ENCODE measurements around the gene PPP4R1.

Gene PPP4R1

GRCh38 chr18:9596226-9596625 is 18.1 kb downstream of the PPP4R1 start:
- Mint-ChIP-seq H3K4me3 (no peak overlapping the region), H3K9me3 (peaks cover 5 to 16% of the 10 kb centered on the region in 2 donors), H3K36me3 (peaks cover 39 to 53% of the 10 kb centered on the region in 2 donors), H3K4me1 (peaks cover 9 to 27% of the 10 kb centered on the region in 2 donors), H3K27me3 (no peaks in the 10 kb centered on the region), H3K27ac (no peak overlapping the region)
- DNase-seq (no peak), ATAC-seq (replicated peaks) (no peak)

- H3K27ac Mint-ChIP-seq, result no peak overlapping the region
- H3K4me1 Mint-ChIP-seq, result peaks cover 9 to 27% of the 10 kb centered on the region in 2 donors
- DNase-seq, result no peak
- no peaks in the 10 kb centered on the region for H3K27me3 Mint-ChIP-seq
- peak overlapping the region in 1 of 2 donors; percentile 1 for H3K4me3 Mint-ChIP-seq
- H3K36me3 Mint-ChIP-seq, result peaks cover 32 to 51% of the 10 kb centered on the region in 2 donors
- ATAC-seq (replicated peaks), result peak; percentile 54 to 61
- H3K9me3 Mint-ChIP-seq, result peaks cover 5 to 14% of the 10 kb centered on the region in 2 donors
Observed at GRCh38 chr18:9594823-9595596, 19.3 kb downstream of the PPP4R1 start.

- ATAC-seq (replicated peaks), result no peak
- Mint-ChIP-seq H3K9me3 (no peaks in the 10 kb centered on the region), H3K4me1 (no peaks in the 10 kb centered on the region), H3K27ac (no peak overlapping the region), H3K36me3 (peaks cover 38 to 48% of the 10 kb centered on the region in 2 donors), H3K4me3 (no peak overlapping the region), H3K27me3 (no peaks in the 10 kb centered on the region)
- no peak for DNase-seq
Observed at GRCh38 chr18:9587924-9588323, 26.4 kb downstream of the PPP4R1 start.

GRCh38 chr18:9586814-9587213 is 27.5 kb downstream of the PPP4R1 start:
- H3K36me3 Mint-ChIP-seq, result peaks cover 46 to 52% of the 10 kb centered on the region in 2 donors

GRCh38 chr18:9581667-9582066 is 32.7 kb downstream of the PPP4R1 start:
- H3K4me1 Mint-ChIP-seq, result no peaks in the 10 kb centered on the region
- H3K27ac Mint-ChIP-seq, result no peak overlapping the region
- ATAC-seq (replicated peaks) (no peak), DNase-seq (no peak)
- no peaks in the 10 kb centered on the region for H3K27me3 Mint-ChIP-seq
- H3K36me3 Mint-ChIP-seq, result peaks cover 46 to 50% of the 10 kb centered on the region in 2 donors
- H3K4me3 Mint-ChIP-seq, result no peak overlapping the region
- peaks cover 7 to 13% of the 10 kb centered on the region in 2 donors for H3K9me3 Mint-ChIP-seq

More at GRCh38 chr18:9586814-9587213, 27.5 kb downstream of the PPP4R1 start:
- Mint-ChIP-seq H3K4me3 (no peak overlapping the region), H3K4me1 (no peaks in the 10 kb centered on the region), H3K9me3 (peaks cover 7% of the 10 kb centered on the region in 2 donors), H3K27ac (no peak overlapping the region), H3K27me3 (no peaks in the 10 kb centered on the region)
- DNase-seq (no peak), ATAC-seq (replicated peaks) (no peak)

GRCh38 chr18:9578306-9578705 is 36.1 kb downstream of the PPP4R1 start:
- DNase-seq (no peak), ATAC-seq (replicated peaks) (no peak)
- Mint-ChIP-seq H3K36me3 (peaks cover 38 to 45% of the 10 kb centered on the region in 2 donors), H3K9me3 (peaks cover 7 to 13% of the 10 kb centered on the region in 2 donors), H3K27ac (no peak overlapping the region), H3K4me3 (no peak overlapping the region), H3K27me3 (no peaks in the 10 kb centered on the region), H3K4me1 (no peaks in the 10 kb centered on the region)

- no peak for DNase-seq
- Mint-ChIP-seq H3K27ac (no peak overlapping the region), H3K4me3 (no peak overlapping the region), H3K36me3 (peaks cover 30 to 37% of the 10 kb centered on the region in 2 donors), H3K9me3 (peaks cover 4 to 10% of the 10 kb centered on the region in 2 donors), H3K4me1 (no peaks in the 10 kb centered on the region), H3K27me3 (no peaks in the 10 kb centered on the region)
- ATAC-seq (replicated peaks), result no peak
Observed at GRCh38 chr18:9577361-9577760, 37.0 kb downstream of the PPP4R1 start.

- peak; percentile 15 for DNase-seq
- peak; percentile 69 to 84 for ATAC-seq (replicated peaks)
- no peak overlapping the region for H3K4me3 Mint-ChIP-seq
Observed at GRCh38 chr18:9575558-9575957, 38.8 kb downstream of the PPP4R1 start.

GRCh38 chr18:9574473-9575115 is 39.8 kb downstream of the PPP4R1 start:
- H3K36me3 Mint-ChIP-seq, result peaks cover 26 to 29% of the 10 kb centered on the region in 2 donors
- no peak overlapping the region for H3K4me3 Mint-ChIP-seq
- no peaks in the 10 kb centered on the region for H3K4me1 Mint-ChIP-seq
- ATAC-seq (replicated peaks) (no peak), DNase-seq (no peak)
- H3K27ac Mint-ChIP-seq, result no peak overlapping the region
- no peaks in the 10 kb centered on the region for H3K9me3 Mint-ChIP-seq
- no peaks in the 10 kb centered on the region for H3K27me3 Mint-ChIP-seq

More at GRCh38 chr18:9575558-9575957, 38.8 kb downstream of the PPP4R1 start:
- Mint-ChIP-seq H3K36me3 (peaks cover 23 to 31% of the 10 kb centered on the region in 2 donors), H3K27me3 (no peaks in the 10 kb centered on the region), H3K4me1 (no peaks in the 10 kb centered on the region), H3K27ac (no peak overlapping the region), H3K9me3 (no peaks in the 10 kb centered on the region)

GRCh38 chr18:9571546-9571945 is 42.8 kb downstream of the PPP4R1 start:
- no peaks in the 10 kb centered on the region for H3K4me1 Mint-ChIP-seq
- no peaks in the 10 kb centered on the region for H3K27me3 Mint-ChIP-seq
- DNase-seq, result no peak
- no peak overlapping the region for H3K4me3 Mint-ChIP-seq
- ATAC-seq (replicated peaks), result no peak
- H3K9me3 Mint-ChIP-seq, result no peaks in the 10 kb centered on the region
- no peak overlapping the region for H3K27ac Mint-ChIP-seq
- peaks cover 29 to 33% of the 10 kb centered on the region in 2 donors for H3K36me3 Mint-ChIP-seq

- Mint-ChIP-seq H3K9me3 (no peaks in the 10 kb centered on the region), H3K27me3 (no peaks in the 10 kb centered on the region), H3K4me1 (no peaks in the 10 kb centered on the region), H3K27ac (no peak overlapping the region), H3K4me3 (no peak overlapping the region), H3K36me3 (peaks cover 25 to 29% of the 10 kb centered on the region in 2 donors)
- ATAC-seq (replicated peaks), result no peak
- DNase-seq, result no peak
Observed at GRCh38 chr18:9570255-9570654, 44.1 kb downstream of the PPP4R1 start.

GRCh38 chr18:9569178-9569577 is 45.2 kb downstream of the PPP4R1 start:
- no peak for DNase-seq
- Mint-ChIP-seq H3K9me3 (no peaks in the 10 kb centered on the region), H3K4me1 (no peaks in the 10 kb centered on the region), H3K4me3 (no peak overlapping the region), H3K27me3 (no peaks in the 10 kb centered on the region), H3K27ac (no peak overlapping the region), H3K36me3 (peaks cover 26 to 27% of the 10 kb centered on the region in 2 donors)
- ATAC-seq (replicated peaks), result no peak

- Mint-ChIP-seq H3K27me3 (no peaks in the 10 kb centered on the region), H3K27ac (no peak overlapping the region), H3K36me3 (peaks cover 27 to 31% of the 10 kb centered on the region in 2 donors), H3K4me3 (no peak overlapping the region), H3K4me1 (no peaks in the 10 kb centered on the region), H3K9me3 (no peaks in the 10 kb centered on the region)
- ATAC-seq (replicated peaks) (no peak), DNase-seq (no peak)
Observed at GRCh38 chr18:9568186-9568585, 46.2 kb downstream of the PPP4R1 start.

GRCh38 chr18:9565407-9565806 is 49.0 kb downstream of the PPP4R1 start:
- peaks cover 27 to 39% of the 10 kb centered on the region in 2 donors for H3K36me3 Mint-ChIP-seq
- no peak for DNase-seq
- H3K4me1 Mint-ChIP-seq, result peaks cover 5 to 7% of the 10 kb centered on the region in 2 donors
- no peaks in the 10 kb centered on the region for H3K9me3 Mint-ChIP-seq
- no peak overlapping the region for H3K27ac Mint-ChIP-seq
- no peak overlapping the region for H3K4me3 Mint-ChIP-seq
- no peak for ATAC-seq (replicated peaks)
- no peaks in the 10 kb centered on the region for H3K27me3 Mint-ChIP-seq

- peaks cover 5 to 7% of the 10 kb centered on the region in 2 donors for H3K4me1 Mint-ChIP-seq
- DNase-seq, result no peak
- H3K9me3 Mint-ChIP-seq, result no peaks in the 10 kb centered on the region
- peaks cover 29 to 43% of the 10 kb centered on the region in 2 donors for H3K36me3 Mint-ChIP-seq
- no peaks in the 10 kb centered on the region for H3K27me3 Mint-ChIP-seq
- H3K4me3 Mint-ChIP-seq, result no peak overlapping the region
- no peak for ATAC-seq (replicated peaks)
- H3K27ac Mint-ChIP-seq, result no peak overlapping the region
Observed at GRCh38 chr18:9563331-9563730, 51.0 kb downstream of the PPP4R1 start.
